Measurements from ENCODE around the gene VILL. TPM values are rescaled to one million over a fixed set of nuclear protein-coding genes. Genes with fewer than 3 reads are reported as not detected.
"Not testable (repeated sequence)": the region's sequence is repeated elsewhere in the genome, so short reads cannot be mapped to it uniquely, and the experiment has no call there.

VILL gene
- total RNA-seq, 1 experiment from 2014 or later = 0.06 TPM

DNA sequence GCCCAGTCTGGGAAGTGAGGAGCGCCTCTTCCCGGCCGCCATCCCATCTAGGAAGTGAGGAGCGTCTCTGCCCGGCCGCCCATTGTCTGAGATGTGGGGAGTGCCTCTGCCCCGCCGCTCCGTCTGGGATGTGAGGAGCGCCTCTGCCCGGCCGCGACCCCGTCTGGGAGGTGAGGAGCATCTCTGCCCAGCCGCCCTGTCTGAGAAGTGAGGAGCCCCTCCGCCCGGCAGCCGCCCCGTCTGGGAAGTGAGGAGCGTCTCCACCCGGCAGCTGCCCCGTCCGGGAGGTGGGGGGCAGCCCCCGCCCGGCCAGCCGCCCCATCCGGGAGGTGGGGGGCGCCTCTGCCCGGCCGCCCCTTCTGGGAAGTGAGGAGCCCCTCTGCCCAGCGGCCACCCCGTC lies 62.7 kb downstream of the VILL start:
- not testable (repeated sequence) for DNase-seq; H3K9me3 ChIP-seq (replicated peaks); H3K27ac ChIP-seq; H3K27me3 ChIP-seq; H3K4me3 ChIP-seq; H3K36me3 ChIP-seq; H3K4me1 ChIP-seq

GRCh38 chr3:38053813-38054498 lies 63.4 kb downstream of the VILL start:
- H3K4me1 ChIP-seq; H3K36me3 ChIP-seq; H3K27ac ChIP-seq; DNase-seq; H3K4me3 ChIP-seq; H3K9me3 ChIP-seq (replicated peaks); H3K27me3 ChIP-seq: not testable (repeated sequence)

DNA sequence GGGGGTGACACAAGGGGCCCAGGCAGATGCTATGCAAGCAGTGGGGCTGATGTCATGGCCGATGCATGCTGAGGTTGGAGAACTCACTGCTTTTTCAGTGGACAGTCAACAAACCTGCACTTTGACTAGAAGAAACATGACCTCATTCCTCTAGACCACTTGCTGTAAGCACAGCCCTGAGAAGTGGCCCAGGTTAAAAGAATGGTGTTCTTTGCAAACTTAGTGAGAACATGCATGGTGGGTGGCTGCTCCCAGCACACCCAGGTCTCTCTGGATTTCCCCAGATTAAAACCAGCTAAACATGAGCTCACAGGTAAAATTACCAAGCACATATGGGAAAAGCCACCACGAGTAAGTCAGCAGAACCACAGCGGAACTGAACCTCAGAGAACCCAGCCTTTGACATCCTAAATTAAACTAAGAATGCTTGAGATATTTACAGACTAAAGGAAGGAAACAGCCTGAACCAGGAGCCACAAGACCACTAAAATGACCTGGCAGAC lies 64.0 kb downstream of the VILL start:
- Histone ChIP-seq H3K27ac (no peak overlapping the region), H3K27me3 (no peaks in the 10 kb centered on the region), H3K9me3 (replicated peaks) (no peaks in the 10 kb centered on the region), H3K4me3 (no peak overlapping the region), H3K4me1 (no peaks in the 10 kb centered on the region), H3K36me3 (no peaks in the 10 kb centered on the region)
- DNase-seq = no peak

Other genes with a start within 250 kb of the VILL start
- gene CTDSPL, start 128.9 kb upstream of the VILL start, total RNA-seq (2014; rRNA removed; shearing (Covaris generic)) = 6.7 and 7.7 TPM in 2 replicates
- gene PLCD1, start 38.9 kb downstream of the VILL start, total RNA-seq (2014; rRNA removed; shearing (Covaris generic)) = 0.94 and 1.3 TPM in 2 replicates
- gene DLEC1, start 48.4 kb downstream of the VILL start, total RNA-seq (2014; rRNA removed; shearing (Covaris generic)) = not detected in 2 replicates
- gene ACAA1, start 146.3 kb downstream of the VILL start, total RNA-seq (2014; rRNA removed; shearing (Covaris generic)) = 14.9 and 15.0 TPM in 2 replicates
- 2.5 and 2.7 TPM in 2 replicates for gene MYD88, start 147.9 kb downstream of the VILL start, total RNA-seq (2014; rRNA removed; shearing (Covaris generic))
- gene OXSR1, start 174.8 kb downstream of the VILL start, total RNA-seq (2014; rRNA removed; shearing (Covaris generic)) = 27.9 and 31.6 TPM in 2 replicates